Colonic mucosa (tissue), 4 donors: ENCODE measurements around the gene STAB2. TPM values are rescaled to one million over a fixed set of nuclear protein-coding genes. Genes with fewer than 3 reads are reported as not detected.

ENCODE experiments used
- DNase-seq: peaks from one replicate; pipeline ENCODE4 v3.0.0-alpha.2; 2020
- H3K27ac ChIP-seq: fragments of 200-600 bp; one replicate; pipeline ENCODE4 v1.8.0; 2021
- H3K27me3 ChIP-seq: fragments of 200-600 bp; one replicate; pipeline ENCODE4 v1.8.0; 2021
- H3K36me3 ChIP-seq: fragments of 200-600 bp; one replicate; pipeline ENCODE4 v1.8.0; 2021
- H3K4me1 ChIP-seq: fragments of 200-600 bp; one replicate; pipeline ENCODE4 v1.8.0; 2021; ENCODE audit warnings: mild to moderate bottlenecking
- H3K4me3 ChIP-seq: fragments of 200-600 bp; one replicate; pipeline ENCODE4 v1.8.0; 2021
- H3K9ac ChIP-seq, 2 donors: one replicate each; pipeline ENCODE4 v1.7.0; 2013; ENCODE audit warnings: control low read depth in 2 of 2, low read depth in 2 of 2, low read length in 2 of 2
- H3K9me3 ChIP-seq: fragments of 200-600 bp; one replicate; pipeline ENCODE4 v1.8.0; 2021
- intact Hi-C: fragments of 100-400 bp; cut with DNase I; formaldehyde crosslinking; loops from one replicate; pipeline ENCODE4 v1.14.1; 2022
- total RNA-seq, 2 donors: library from RNA; stranded (reverse); fragmentation: NEBNext Ultra II Directional in 1 of 2; extraction: Animal tissue kit (Norgen Biotek cat#: 25700) in 1 of 2; gene quantifications; one replicate each; pipeline ENCODE4 v1.2.1, GENCODE V29; 2021
- TF ChIP-seq, protein P1 (sequence below): fragments of 200-600 bp; IDR thresholded peaks from one replicate; pipeline ENCODE4 v1.8.0; 2022; ENCODE audit warnings: antibody characterized with exemption, mild to moderate bottlenecking
- donor health status: healthy.
- donor health status: DM: no; HTN: no; CAD: no.
- donor health status: DM: no; HTN: no; CAD: no.

Gene STAB2
- total RNA-seq, 2 donors from 2014 or later, result 0.56 to 1.0 TPM

DNA sequence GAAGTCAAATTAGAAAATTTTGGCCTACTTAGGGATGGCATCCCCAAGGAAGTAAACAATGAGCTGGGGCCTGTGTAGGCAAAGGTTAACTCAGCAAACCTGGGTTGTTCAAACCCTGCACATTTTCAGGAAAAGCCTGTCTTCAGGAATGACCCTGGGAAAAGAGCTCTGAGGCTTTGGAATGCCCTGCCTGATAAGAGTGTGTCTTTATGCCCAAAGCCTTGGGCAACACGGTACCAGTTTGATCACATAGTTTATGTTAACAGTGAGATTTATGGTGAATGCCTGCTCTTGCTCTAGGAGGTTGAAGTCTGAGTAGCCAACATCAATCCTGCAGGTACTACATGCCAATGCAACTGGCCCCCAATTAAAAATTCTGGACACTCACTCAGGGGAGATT lies 28.2 kb upstream of the STAB2 start:
- Histone ChIP-seq H3K9ac (no peak overlapping the region), H3K9me3 (no peaks in the 10 kb centered on the region), H3K36me3 (no peaks in the 10 kb centered on the region), H3K27ac (no peak overlapping the region), H3K4me1 (no peaks in the 10 kb centered on the region), H3K4me3 (no peak overlapping the region), H3K27me3 (no peaks in the 10 kb centered on the region)
- TF ChIP-seq, protein P1, sequence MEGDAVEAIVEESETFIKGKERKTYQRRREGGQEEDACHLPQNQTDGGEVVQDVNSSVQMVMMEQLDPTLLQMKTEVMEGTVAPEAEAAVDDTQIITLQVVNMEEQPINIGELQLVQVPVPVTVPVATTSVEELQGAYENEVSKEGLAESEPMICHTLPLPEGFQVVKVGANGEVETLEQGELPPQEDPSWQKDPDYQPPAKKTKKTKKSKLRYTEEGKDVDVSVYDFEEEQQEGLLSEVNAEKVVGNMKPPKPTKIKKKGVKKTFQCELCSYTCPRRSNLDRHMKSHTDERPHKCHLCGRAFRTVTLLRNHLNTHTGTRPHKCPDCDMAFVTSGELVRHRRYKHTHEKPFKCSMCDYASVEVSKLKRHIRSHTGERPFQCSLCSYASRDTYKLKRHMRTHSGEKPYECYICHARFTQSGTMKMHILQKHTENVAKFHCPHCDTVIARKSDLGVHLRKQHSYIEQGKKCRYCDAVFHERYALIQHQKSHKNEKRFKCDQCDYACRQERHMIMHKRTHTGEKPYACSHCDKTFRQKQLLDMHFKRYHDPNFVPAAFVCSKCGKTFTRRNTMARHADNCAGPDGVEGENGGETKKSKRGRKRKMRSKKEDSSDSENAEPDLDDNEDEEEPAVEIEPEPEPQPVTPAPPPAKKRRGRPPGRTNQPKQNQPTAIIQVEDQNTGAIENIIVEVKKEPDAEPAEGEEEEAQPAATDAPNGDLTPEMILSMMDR, result no peak
- DNase-seq, result no peak
- intact Hi-C loops, result no loop called here

DNA sequence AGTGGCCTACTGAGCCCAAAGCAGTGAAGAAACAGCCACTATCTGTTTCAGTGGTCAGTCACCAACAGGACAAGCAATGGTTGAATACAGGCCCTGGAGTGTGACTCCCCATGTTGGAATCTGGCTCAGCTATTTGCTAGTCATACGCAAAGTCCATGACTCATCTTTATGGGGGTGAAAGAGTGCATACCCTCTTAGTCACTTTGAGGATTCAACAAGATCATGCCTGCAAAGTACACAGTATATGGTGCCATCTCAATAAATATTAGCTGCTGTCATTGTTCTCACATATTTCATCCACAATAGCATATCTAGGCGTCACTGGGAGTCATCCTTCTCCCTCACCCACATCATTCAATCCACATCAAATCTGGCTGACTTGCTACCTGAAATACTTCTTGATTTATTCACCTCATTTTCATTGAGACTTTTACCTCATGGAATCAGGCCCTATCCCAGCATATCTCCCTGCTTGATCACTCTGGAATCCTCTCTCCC lies 26.4 kb upstream of the STAB2 start:
- H3K27ac ChIP-seq, result no peak overlapping the region
- TF ChIP-seq, protein P1, result no peak
- intact Hi-C loops, result no loop called here

DNA sequence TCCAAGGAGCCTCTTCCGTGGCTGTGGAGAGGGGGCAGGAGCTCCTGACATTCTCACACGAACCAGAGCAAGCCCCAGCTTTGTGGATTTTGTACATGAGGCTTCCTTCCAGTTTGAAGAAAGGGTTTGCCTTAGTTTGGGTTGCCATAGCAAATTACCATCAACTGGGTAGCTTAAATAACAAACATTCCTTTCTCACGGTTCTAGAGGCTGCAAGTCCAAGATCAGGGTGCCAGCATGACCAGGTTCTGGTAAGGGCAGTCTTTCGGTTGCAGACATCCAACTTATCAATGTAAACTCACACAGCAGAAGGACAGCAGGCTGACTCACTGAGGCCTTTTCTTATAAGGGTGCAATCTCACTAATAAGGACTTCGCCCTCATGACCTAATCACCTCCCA lies 25.9 kb upstream of the STAB2 start:
- no peak for DNase-seq
- no peaks in the 10 kb centered on the region for H3K4me1 ChIP-seq
- TF ChIP-seq, protein P1, result no peak
- H3K27ac ChIP-seq, result no peak overlapping the region
- H3K4me3 ChIP-seq, result no peak overlapping the region
- intact Hi-C loops, result no loop called here
- H3K9me3 ChIP-seq, result no peaks in the 10 kb centered on the region
- H3K9ac ChIP-seq, result no peak overlapping the region
- H3K27me3 ChIP-seq, result no peaks in the 10 kb centered on the region
- H3K36me3 ChIP-seq, result no peaks in the 10 kb centered on the region

More for the DNA sequence above, 26.4 kb upstream of the STAB2 start:
- H3K27me3 ChIP-seq, result no peaks in the 10 kb centered on the region
- H3K4me1 ChIP-seq, result no peaks in the 10 kb centered on the region
- H3K9me3 ChIP-seq, result no peaks in the 10 kb centered on the region
- H3K9ac ChIP-seq, result no peak overlapping the region
- H3K36me3 ChIP-seq, result no peaks in the 10 kb centered on the region
- no peak overlapping the region for H3K4me3 ChIP-seq
- DNase-seq, result no peak

DNA sequence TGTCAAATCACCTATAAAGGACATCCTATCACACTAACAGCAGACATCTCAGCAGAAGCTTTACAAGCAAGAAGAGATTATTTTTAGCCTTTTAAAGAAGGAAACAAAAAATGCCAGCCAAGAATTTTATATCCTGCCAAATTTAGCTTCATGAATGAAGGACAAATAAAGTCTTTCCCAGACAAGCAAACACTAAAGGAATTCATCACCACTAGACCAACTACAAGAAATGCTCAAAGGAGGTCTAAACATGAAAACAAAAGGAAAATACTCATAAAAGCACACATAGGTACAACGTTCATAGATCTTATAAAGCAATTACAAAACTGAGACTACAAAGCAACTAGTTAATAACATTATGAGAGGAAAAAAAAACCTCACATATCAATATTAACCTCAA lies 20.7 kb upstream of the STAB2 start:
- Histone ChIP-seq H3K36me3 (no peaks in the 10 kb centered on the region), H3K27ac (no peak overlapping the region), H3K27me3 (peaks cover 4% of the 10 kb centered on the region), H3K4me3 (no peak overlapping the region), H3K9ac (no peak overlapping the region), H3K9me3 (no peaks in the 10 kb centered on the region), H3K4me1 (no peaks in the 10 kb centered on the region)
- intact Hi-C loops, result no loop called here
- TF ChIP-seq, protein P1, result no peak
- DNase-seq, result no peak

DNA sequence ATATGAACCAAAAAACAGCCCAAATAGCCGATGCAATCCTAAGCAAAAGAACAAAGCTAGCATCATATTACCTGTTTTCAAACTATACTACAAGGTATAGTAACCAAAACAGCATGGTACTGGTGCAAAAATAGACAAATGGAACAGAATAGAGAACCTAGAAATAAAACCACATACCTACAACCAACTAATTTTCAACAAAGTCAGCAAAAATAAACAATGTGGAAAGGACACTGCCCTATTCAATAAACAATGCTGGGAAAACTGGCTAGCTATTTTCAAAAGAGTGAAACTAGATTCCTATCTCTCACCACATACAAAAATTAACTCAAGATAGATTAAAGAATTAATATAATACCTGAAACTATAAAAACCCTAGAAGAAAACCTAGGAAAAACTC lies 17.8 kb upstream of the STAB2 start:
- H3K4me3 ChIP-seq, result no peak overlapping the region
- no peaks in the 10 kb centered on the region for H3K9me3 ChIP-seq
- TF ChIP-seq, protein P1, result no peak
- H3K27ac ChIP-seq, result no peak overlapping the region
- H3K9ac ChIP-seq, result no peak overlapping the region
- intact Hi-C loops, result no loop called here
- H3K27me3 ChIP-seq, result peaks cover 5% of the 10 kb centered on the region
- no peaks in the 10 kb centered on the region for H3K4me1 ChIP-seq
- DNase-seq, result no peak
- H3K36me3 ChIP-seq, result no peaks in the 10 kb centered on the region
